Measurements from ENCODE around the gene FOXL3. TPM values are rescaled to one million over a fixed set of nuclear protein-coding genes. Genes with fewer than 3 reads are reported as not detected.

The FOXL3 gene
- total RNA-seq, 4 donors from 2014 or later: not detected

- ATAC-seq (no peak), DNase-seq (no peak)
- TF ChIP-seq CTCF (IDR thresholded peaks at IDR 0.05 in 4 of 5, conservative IDR thresholded peaks at IDR 0.05 in 1 of 5) (no peak), POLR2A (IDR thresholded peaks at IDR 0.05) (no peak)
- Histone ChIP-seq H3K4me3 (no peak overlapping the region), H3K4me1 (no peaks in the 10 kb centered on the region), H3K9me3 (no peaks in the 10 kb centered on the region), H3K27me3 (peaks cover 0 to 16% (median 8%) of the 10 kb centered on the region in 3 donors), H3K36me3 (no peaks in the 10 kb centered on the region), H3K27ac (no peak overlapping the region)
- in situ Hi-C loops (cut with MboI; ENCODE audit: low sequenced_read_pairs in 4 of 4) (no loop called here), intact Hi-C loops (cut with DNase I; ENCODE audit: low total_unique reads) (no loop called here)
Observed at GRCh38 chr7:279821-280220, 10.1 kb upstream of the FOXL3 start.

GRCh38 chr7:280461-280860 is 9.5 kb upstream of the FOXL3 start:
- Histone ChIP-seq H3K27ac (no peak overlapping the region), H3K36me3 (no peaks in the 10 kb centered on the region), H3K4me3 (no peak overlapping the region), H3K4me1 (no peaks in the 10 kb centered on the region), H3K27me3 (peaks cover 0 to 21% (median 9%) of the 10 kb centered on the region in 3 donors), H3K9me3 (no peaks in the 10 kb centered on the region)
- in situ Hi-C loops (cut with MboI; ENCODE audit: low sequenced_read_pairs in 4 of 4): no loop called here
- ATAC-seq (no peak), DNase-seq (no peak)
- no peak for TF ChIP-seq POLR2A (IDR thresholded peaks at IDR 0.05)
- TF ChIP-seq CTCF (IDR thresholded peaks at IDR 0.05 in 4 of 5, conservative IDR thresholded peaks at IDR 0.05 in 1 of 5): no peak
- intact Hi-C loops (cut with DNase I; ENCODE audit: low total_unique reads): no loop called here

GRCh38 chr7:281637-282036 is 8.3 kb upstream of the FOXL3 start:
- no peak for DNase-seq
- in situ Hi-C loops (cut with MboI; ENCODE audit: low sequenced_read_pairs in 4 of 4) (no loop called here), intact Hi-C loops (cut with DNase I; ENCODE audit: low total_unique reads) (no loop called here)
- Histone ChIP-seq H3K4me1 (no peaks in the 10 kb centered on the region), H3K4me3 (no peak overlapping the region), H3K9me3 (no peaks in the 10 kb centered on the region), H3K36me3 (no peaks in the 10 kb centered on the region), H3K27me3 (peaks cover 0 to 27% (median 9%) of the 10 kb centered on the region in 3 donors), H3K27ac (no peak overlapping the region)
- ATAC-seq: no peak
- no peak for TF ChIP-seq POLR2A (IDR thresholded peaks at IDR 0.05)
- TF ChIP-seq CTCF (IDR thresholded peaks at IDR 0.05 in 4 of 5, conservative IDR thresholded peaks at IDR 0.05 in 1 of 5): no peak

GRCh38 chr7:282621-283020 is 7.3 kb upstream of the FOXL3 start:
- no peak for ATAC-seq
- H3K4me3 ChIP-seq: no peak overlapping the region
- H3K36me3 ChIP-seq: no peaks in the 10 kb centered on the region
- H3K27me3 ChIP-seq: peaks cover 3 to 30% (median 9%) of the 10 kb centered on the region in 3 donors
- TF ChIP-seq CTCF (IDR thresholded peaks at IDR 0.05 in 4 of 5, conservative IDR thresholded peaks at IDR 0.05 in 1 of 5): no peak
- no peak for TF ChIP-seq POLR2A (IDR thresholded peaks at IDR 0.05)
- H3K27ac ChIP-seq: no peak overlapping the region
- in situ Hi-C loops (cut with MboI; ENCODE audit: low sequenced_read_pairs in 4 of 4): no loop called here
- DNase-seq: no peak
- intact Hi-C loops (cut with DNase I; ENCODE audit: low total_unique reads): no loop called here
- no peaks in the 10 kb centered on the region for H3K4me1 ChIP-seq
- H3K9me3 ChIP-seq: no peaks in the 10 kb centered on the region
